ENCODE measurements around the gene THADA. TPM values are rescaled to one million over a fixed set of nuclear protein-coding genes. Genes with fewer than 3 reads are reported as not detected.

The THADA gene
- polyA plus RNA-seq, 1 donor (not counting 4 experiments of a cell fraction or from before 2014, with no cell fraction given) = 22.6 TPM

GRCh38 chr2:43605851-43606250 lies 10.0 kb upstream of the THADA start:
- H3K4me2 ChIP-seq (ENCODE audit: control insufficient read depth, extremely low read depth, insufficient read depth, low read depth, low read length) = no peak overlapping the region
- TF ChIP-seq CTCF (optimal IDR thresholded peaks at IDR 0.05 in 1 of 3, IDR thresholded peaks at IDR 0.05 in 1 of 3, conservative IDR thresholded peaks at IDR 0.05 in 1 of 3; ENCODE audit: extremely low read depth in 1 of 3, insufficient read depth in 2 of 3, low read length in 3 of 3) (no peak), EZH2 (IDR thresholded peaks at IDR 0.05; ENCODE audit: low read length) (no peak)
- dilution Hi-C loops (cut with MboI; ENCODE audit: extremely low pct_ligation_motif_present, low sequenced_read_pairs) = no loop called here
- H4K20me1 ChIP-seq (ENCODE audit: control insufficient read depth, extremely low read depth, insufficient read depth, low read length) = no peaks in the 10 kb centered on the region
- no peaks in the 10 kb centered on the region for H3K9me3 ChIP-seq (ENCODE audit: control insufficient read depth, low read depth, low read length)
- no peak overlapping the region for H3K9ac ChIP-seq (ENCODE audit: control insufficient read depth, extremely low read depth, insufficient read depth, low read length)
- no peaks in the 10 kb centered on the region for H3K79me2 ChIP-seq (ENCODE audit: control insufficient read depth, insufficient read depth, low read length)
- DNase-seq (ENCODE audit: low read depth, low spot score) = no peak
- no peak for FAIRE-seq
- no peak overlapping the region for H2AFZ ChIP-seq (ENCODE audit: control insufficient read depth, low read length)
- H3K27me3 ChIP-seq (ENCODE audit: control insufficient read depth, extremely low read depth, insufficient read depth, low read length) = no peaks in the 10 kb centered on the region
- H3K27ac ChIP-seq (ENCODE audit: control insufficient read depth, insufficient read depth, low read length) = no peak overlapping the region
- H3K4me1 ChIP-seq (ENCODE audit: control insufficient read depth, extremely low read depth, insufficient read depth, low read length) = no peaks in the 10 kb centered on the region
- H3K4me3 ChIP-seq (ENCODE audit: control insufficient read depth in 2 of 3, extremely low read depth in 1 of 3, insufficient read depth in 2 of 3, low read depth in 1 of 3, low read length in 3 of 3) = no peak overlapping the region
- H3K36me3 ChIP-seq (ENCODE audit: control insufficient read depth in 2 of 2, extremely low read depth in 1 of 2, insufficient read depth in 2 of 2, low read length in 2 of 2) = no peaks in the 10 kb centered on the region
- no peaks in the 10 kb centered on the region for H3K9me1 ChIP-seq (ENCODE audit: control insufficient read depth, extremely low read depth, insufficient read depth, low read length)

- no peak overlapping the region for H3K4me2 ChIP-seq (ENCODE audit: control insufficient read depth, extremely low read depth, insufficient read depth, low read depth, low read length)
- no peaks in the 10 kb centered on the region for H3K9me1 ChIP-seq (ENCODE audit: control insufficient read depth, extremely low read depth, insufficient read depth, low read length)
- H3K9ac ChIP-seq (ENCODE audit: control insufficient read depth, extremely low read depth, insufficient read depth, low read length) = no peak overlapping the region
- H4K20me1 ChIP-seq (ENCODE audit: control insufficient read depth, extremely low read depth, insufficient read depth, low read length) = no peaks in the 10 kb centered on the region
- no peak overlapping the region for H3K4me3 ChIP-seq (ENCODE audit: control insufficient read depth in 2 of 3, extremely low read depth in 1 of 3, insufficient read depth in 2 of 3, low read depth in 1 of 3, low read length in 3 of 3)
- H2AFZ ChIP-seq (ENCODE audit: control insufficient read depth, low read length) = no peak overlapping the region
- no peak overlapping the region for H3K27ac ChIP-seq (ENCODE audit: control insufficient read depth, insufficient read depth, low read length)
- DNase-seq (ENCODE audit: low read depth, low spot score) (no peak), FAIRE-seq (no peak)
- no peaks in the 10 kb centered on the region for H3K27me3 ChIP-seq (ENCODE audit: control insufficient read depth, extremely low read depth, insufficient read depth, low read length)
- TF ChIP-seq EZH2 (IDR thresholded peaks at IDR 0.05; ENCODE audit: low read length) (no peak), CTCF (optimal IDR thresholded peaks at IDR 0.05 in 1 of 3, IDR thresholded peaks at IDR 0.05 in 1 of 3, conservative IDR thresholded peaks at IDR 0.05 in 1 of 3; ENCODE audit: extremely low read depth in 1 of 3, insufficient read depth in 2 of 3, low read length in 3 of 3) (peak; percentile 52 to 83 (median 68))
- no peaks in the 10 kb centered on the region for H3K36me3 ChIP-seq (ENCODE audit: control insufficient read depth in 2 of 2, extremely low read depth in 1 of 2, insufficient read depth in 2 of 2, low read length in 2 of 2)
- no peaks in the 10 kb centered on the region for H3K79me2 ChIP-seq (ENCODE audit: control insufficient read depth, insufficient read depth, low read length)
- dilution Hi-C loops (cut with MboI; ENCODE audit: extremely low pct_ligation_motif_present, low sequenced_read_pairs) = no loop called here
- H3K9me3 ChIP-seq (ENCODE audit: control insufficient read depth, low read depth, low read length) = no peaks in the 10 kb centered on the region
- H3K4me1 ChIP-seq (ENCODE audit: control insufficient read depth, extremely low read depth, insufficient read depth, low read length) = no peaks in the 10 kb centered on the region
Observed at GRCh38 chr2:43605079-43605655, 9.3 kb upstream of the THADA start.

Data from keratinocyte (primary cell).